A673 (cell line): Measurements from ENCODE around the gene ARL14.

ENCODE experiments used
- EZH2 ChIP-seq: fragments of 200-600 bp; sonication (generic); IDR thresholded peaks from 2 replicates; pipeline ENCODE4 v1.6.1; 2017; ENCODE audit warnings: borderline replicate concordance, low read depth, mild to moderate bottlenecking, mixed read lengths, antibody characterized with exemption, low read length; ENCODE audit not compliant: poor library complexity, severe bottlenecking
- TF ChIP-seq, protein P1 (sequence below): fragments of 300-800, 200-600 bp; sonication (generic); conservative IDR thresholded peaks from 2 replicates; pipeline ENCODE4 v1.5.1; 2017; ENCODE audit warnings: low read depth, mild to moderate bottlenecking, antibody characterized with exemption, low read length, moderate library complexity, mixed read lengths

DNA sequence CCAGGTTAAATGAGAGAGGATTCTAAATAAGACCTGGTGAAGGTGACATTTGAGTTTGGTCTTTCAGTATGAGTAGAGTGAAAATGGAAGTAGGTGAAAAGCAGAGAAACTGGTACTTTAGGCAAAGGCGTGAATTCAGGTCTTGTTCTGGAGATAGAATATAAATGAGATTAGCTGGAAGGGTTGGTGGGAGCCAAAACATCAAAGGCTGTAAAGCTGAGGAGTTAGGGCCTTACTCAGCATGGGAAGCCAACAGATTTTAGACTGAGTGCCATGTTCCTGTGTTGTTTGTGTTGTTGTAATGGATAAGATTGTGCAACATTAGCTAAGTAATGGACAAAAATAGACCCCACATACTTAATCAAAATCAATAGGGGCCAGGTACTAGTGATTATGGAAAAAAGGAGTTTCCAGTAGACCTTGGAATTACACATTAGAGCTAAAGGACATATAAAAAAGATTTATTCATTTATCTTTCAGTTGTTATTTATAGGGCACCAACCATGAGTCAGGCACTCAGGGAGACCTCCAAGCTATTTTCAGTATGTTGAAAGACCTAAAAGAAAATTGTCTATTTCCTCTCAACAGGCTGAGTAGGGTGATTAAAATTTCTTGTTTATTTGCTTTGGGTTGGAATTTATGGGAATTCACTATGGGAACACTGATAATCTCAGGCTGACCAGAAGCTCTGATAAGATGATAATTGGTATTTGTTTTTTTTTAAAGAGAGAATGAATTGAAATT is 20.8 kb downstream of the ARL14 start:
- TF ChIP-seq, protein P1, sequence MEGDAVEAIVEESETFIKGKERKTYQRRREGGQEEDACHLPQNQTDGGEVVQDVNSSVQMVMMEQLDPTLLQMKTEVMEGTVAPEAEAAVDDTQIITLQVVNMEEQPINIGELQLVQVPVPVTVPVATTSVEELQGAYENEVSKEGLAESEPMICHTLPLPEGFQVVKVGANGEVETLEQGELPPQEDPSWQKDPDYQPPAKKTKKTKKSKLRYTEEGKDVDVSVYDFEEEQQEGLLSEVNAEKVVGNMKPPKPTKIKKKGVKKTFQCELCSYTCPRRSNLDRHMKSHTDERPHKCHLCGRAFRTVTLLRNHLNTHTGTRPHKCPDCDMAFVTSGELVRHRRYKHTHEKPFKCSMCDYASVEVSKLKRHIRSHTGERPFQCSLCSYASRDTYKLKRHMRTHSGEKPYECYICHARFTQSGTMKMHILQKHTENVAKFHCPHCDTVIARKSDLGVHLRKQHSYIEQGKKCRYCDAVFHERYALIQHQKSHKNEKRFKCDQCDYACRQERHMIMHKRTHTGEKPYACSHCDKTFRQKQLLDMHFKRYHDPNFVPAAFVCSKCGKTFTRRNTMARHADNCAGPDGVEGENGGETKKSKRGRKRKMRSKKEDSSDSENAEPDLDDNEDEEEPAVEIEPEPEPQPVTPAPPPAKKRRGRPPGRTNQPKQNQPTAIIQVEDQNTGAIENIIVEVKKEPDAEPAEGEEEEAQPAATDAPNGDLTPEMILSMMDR: no peak
- no peak for TF ChIP-seq EZH2
